ENCODE measurements around the gene TMEM181. TPM values are rescaled to one million over a fixed set of nuclear protein-coding genes. Genes with fewer than 3 reads are reported as not detected.

TMEM181 gene
- polyA plus RNA-seq, 1 experiment: 20.6 TPM

GRCh38 chr6:158595223-158595622 is 35.3 kb downstream of the TMEM181 start:
- H3K4me3 ChIP-seq (ENCODE audit: low read depth, low read length): no peak overlapping the region
- H3K36me3 ChIP-seq (ENCODE audit: control insufficient read depth, insufficient read depth, low read length): peaks cover 4% of the 10 kb centered on the region
- peak; percentile 30; the same call in 1 of the 2 replicates for TF ChIP-seq CTCF (IDR thresholded peaks at IDR 0.05; ENCODE audit: insufficient read depth, low read depth, low read length)
- no peaks in the 10 kb centered on the region for H3K27me3 ChIP-seq (ENCODE audit: control insufficient read depth, insufficient read depth, low read length)
- DNase-seq (ENCODE audit: low read depth): no peak
- CTCF ChIA-PET: interaction anchor here (0.5 to 2.4 kb wide), 3 partner anchors 10 to 381 kb away, joined by 4 to 11 read pairs (median 5); no protein-coding TSS in a partner anchor
- POLR2A ChIA-PET: no interaction called here

GRCh38 chr6:158596861-158597260 is 37.0 kb downstream of the TMEM181 start:
- TF ChIP-seq CTCF (IDR thresholded peaks at IDR 0.05; ENCODE audit: insufficient read depth, low read depth, low read length): no peak
- no peak overlapping the region for H3K4me3 ChIP-seq (ENCODE audit: low read depth, low read length)
- ChIA-PET POLR2A (no interaction called here), CTCF (no interaction called here)
- peaks cover 3% of the 10 kb centered on the region for H3K36me3 ChIP-seq (ENCODE audit: control insufficient read depth, insufficient read depth, low read length)
- DNase-seq (ENCODE audit: low read depth): no peak
- no peaks in the 10 kb centered on the region for H3K27me3 ChIP-seq (ENCODE audit: control insufficient read depth, insufficient read depth, low read length)

- ChIA-PET CTCF (interaction anchor here (0.5 to 1.1 kb wide), 2 partner anchors 94 to 377 kb away, joined by 3 to 4 read pairs; no protein-coding TSS in a partner anchor), POLR2A (no interaction called here)
- TF ChIP-seq CTCF (IDR thresholded peaks at IDR 0.05; ENCODE audit: insufficient read depth, low read depth, low read length): no peak
Observed at GRCh38 chr6:158597565-158597964, 37.7 kb downstream of the TMEM181 start.

GRCh38 chr6:158599635-158600034 is 39.7 kb downstream of the TMEM181 start:
- no peak for DNase-seq (ENCODE audit: low read depth)
- ChIA-PET CTCF (interaction anchor here (10.5 kb wide), 1 partner anchor 383 kb away, joined by 185 read pairs; no protein-coding TSS in a partner anchor), POLR2A (no interaction called here)
- TF ChIP-seq CTCF (IDR thresholded peaks at IDR 0.05; ENCODE audit: insufficient read depth, low read depth, low read length): no peak
- Histone ChIP-seq H3K4me3 (ENCODE audit: low read depth, low read length) (no peak overlapping the region), H3K27me3 (ENCODE audit: control insufficient read depth, insufficient read depth, low read length) (no peaks in the 10 kb centered on the region), H3K36me3 (ENCODE audit: control insufficient read depth, insufficient read depth, low read length) (peaks cover 4% of the 10 kb centered on the region)

More at GRCh38 chr6:158597565-158597964, 37.7 kb downstream of the TMEM181 start:
- DNase-seq (ENCODE audit: low read depth): no peak
- Histone ChIP-seq H3K36me3 (ENCODE audit: control insufficient read depth, insufficient read depth, low read length) (peaks cover 3% of the 10 kb centered on the region), H3K27me3 (ENCODE audit: control insufficient read depth, insufficient read depth, low read length) (no peaks in the 10 kb centered on the region), H3K4me3 (ENCODE audit: low read depth, low read length) (no peak overlapping the region)

- no peak for TF ChIP-seq CTCF (IDR thresholded peaks at IDR 0.05; ENCODE audit: insufficient read depth, low read depth, low read length)
- H3K4me3 ChIP-seq (ENCODE audit: low read depth, low read length): no peak overlapping the region
Observed at GRCh38 chr6:158603261-158604047, 43.6 kb downstream of the TMEM181 start.

More at GRCh38 chr6:158603261-158604047, 43.6 kb downstream of the TMEM181 start:
- no peak for DNase-seq (ENCODE audit: low read depth)
- ChIA-PET CTCF (interaction anchor here (0.6 to 10.5 kb wide), 5 partner anchors 8 to 387 kb away, joined by 3 to 185 read pairs (median 3); no protein-coding TSS in a partner anchor), POLR2A (no interaction called here)
- peaks cover 16% of the 10 kb centered on the region for H3K36me3 ChIP-seq (ENCODE audit: control insufficient read depth, insufficient read depth, low read length)
- no peaks in the 10 kb centered on the region for H3K27me3 ChIP-seq (ENCODE audit: control insufficient read depth, insufficient read depth, low read length)

Data from BJ (cell line).